HG03442 (cell line): Measurements from ENCODE around the gene MYO18B.

Experiments used
- ATAC-seq: cut with Tn5 transposase; IDR thresholded peaks from one replicate; pipeline ENCODE4 v1.9.1; 2021; ENCODE audit warnings: mild to moderate bottlenecking, moderate library complexity; ENCODE audit not compliant: unreplicated experiment

MYO18B gene

GRCh38 chr22:25748704-25749103 is 6.7 kb downstream of the MYO18B start:
- no peak for ATAC-seq

GRCh38 chr22:25749420-25750169 is 7.6 kb downstream of the MYO18B start:
- no peak for ATAC-seq

GRCh38 chr22:25750569-25751173 is 8.7 kb downstream of the MYO18B start:
- no peak for ATAC-seq

GRCh38 chr22:25751174-25751581 is 9.2 kb downstream of the MYO18B start:
- ATAC-seq = no peak

GRCh38 chr22:25752615-25753214 is 10.7 kb downstream of the MYO18B start:
- no peak for ATAC-seq

GRCh38 chr22:25753252-25753651 is 11.3 kb downstream of the MYO18B start:
- ATAC-seq = no peak

- no peak for ATAC-seq
Measured at GRCh38 chr22:25754527-25755202, 12.7 kb downstream of the MYO18B start.

- ATAC-seq = no peak
Measured at GRCh38 chr22:25757686-25758085, 15.7 kb downstream of the MYO18B start.

GRCh38 chr22:25758316-25758715 is 16.3 kb downstream of the MYO18B start:
- ATAC-seq = no peak

GRCh38 chr22:25759825-25760231 is 17.8 kb downstream of the MYO18B start:
- no peak for ATAC-seq

GRCh38 chr22:25760294-25760693 is 18.3 kb downstream of the MYO18B start:
- no peak for ATAC-seq

- no peak for ATAC-seq
Measured at GRCh38 chr22:25760848-25761595, 19.0 kb downstream of the MYO18B start.

- ATAC-seq = no peak
Measured at GRCh38 chr22:25762147-25762546, 20.2 kb downstream of the MYO18B start.

- no peak for ATAC-seq
Measured at GRCh38 chr22:25763239-25763777, 21.3 kb downstream of the MYO18B start.

- ATAC-seq = no peak
Measured at GRCh38 chr22:25764270-25765015, 22.5 kb downstream of the MYO18B start.

GRCh38 chr22:25765016-25765367 is 23.0 kb downstream of the MYO18B start:
- no peak for ATAC-seq

GRCh38 chr22:25765801-25766200 is 23.8 kb downstream of the MYO18B start:
- no peak for ATAC-seq

GRCh38 chr22:25766418-25766817 is 24.4 kb downstream of the MYO18B start:
- no peak for ATAC-seq

- no peak for ATAC-seq
Measured at GRCh38 chr22:25770333-25770732, 28.3 kb downstream of the MYO18B start.

GRCh38 chr22:25772288-25772687 is 30.3 kb downstream of the MYO18B start:
- ATAC-seq = no peak
